PC-3 (cell line): ENCODE data around the gene GGACT. TPM values are rescaled to one million over a fixed set of nuclear protein-coding genes. Genes with fewer than 3 reads are reported as not detected.

ENCODE experiments used
- ATAC-seq: fragments of 200-7000 bp; cut with Tn5 transposase; 2 replicates; pipeline ENCODE4 v1.9.1; 2020; ENCODE audit warnings: mild to moderate bottlenecking, moderate library complexity
- BruUV-seq: library from RNA; stranded (reverse); fragments of 400-500 nt; replicated peaks from 2 replicates; lab custom pipeline; 2021; lab: Mats Ljungman, UMichigan
- CTCF ChIA-PET: fragments of 300-600 bp; sonication (Branson Sonifier 250); formaldehyde crosslinking; loops from one replicate; lab custom pipeline; 2022; ENCODE audit warnings: antibody characterized with exemption; lab: Charles Lee
- POLR2A ChIA-PET: fragments of 300-600 bp; sonication (Branson Sonifier 250); formaldehyde crosslinking; loops from one replicate; lab custom pipeline; 2022; ENCODE audit warnings: antibody characterized with exemption; ENCODE audit not compliant: unreplicated experiment; lab: Charles Lee
- DNase-seq: peaks from one replicate; pipeline ENCODE4 v3.0.0-alpha.2; 2015
- H2AFZ ChIP-seq: fragments of 300-600 bp; sonication (generic); 2 replicates; pipeline ENCODE4 v1.6.0; 2016; ENCODE audit warnings: antibody characterized with exemption, low read length
- H3F3A ChIP-seq: fragments of 300-600 bp; sonication (generic); one replicate; pipeline ENCODE4 v1.6.0; 2017; ENCODE audit warnings: antibody characterized with exemption, low read length, control low read depth, mild to moderate bottlenecking; ENCODE audit not compliant: unreplicated experiment
- H3K27ac ChIP-seq: fragments of 300-600 bp; sonication (generic); 2 replicates; pipeline ENCODE4 v1.5.1; 2016; ENCODE audit warnings: mild to moderate bottlenecking, low read length
- H3K27me3 ChIP-seq: fragments of 300-600 bp; sonication (generic); 2 replicates; pipeline ENCODE4 v1.6.1; 2016; ENCODE audit warnings: low read length, mixed read lengths
- H3K36me3 ChIP-seq: fragments of 300-600 bp; sonication (generic); 2 replicates; pipeline ENCODE4 v1.6.1; 2016; ENCODE audit warnings: low read depth, mixed run types, low read length, mixed read lengths
- H3K4me1 ChIP-seq: fragments of 300-600 bp; sonication (generic); 2 replicates; pipeline ENCODE4 v1.5.1; 2016; ENCODE audit warnings: low read length; ENCODE audit not compliant: insufficient read depth
- H3K4me2 ChIP-seq: fragments of 300-600 bp; sonication (generic); 2 replicates; pipeline ENCODE4 v1.6.0; 2016; ENCODE audit warnings: low read length
- H3K4me3 ChIP-seq: fragments of 300-600 bp; sonication (generic); 2 replicates; pipeline ENCODE4 v1.5.1; 2016; ENCODE audit warnings: mild to moderate bottlenecking, low read length, mixed read lengths
- H3K79me2 ChIP-seq: fragments of 300-600 bp; sonication (generic); 2 replicates; pipeline ENCODE4 v1.6.1; 2017; ENCODE audit warnings: low read length, mixed read lengths
- H3K9ac ChIP-seq: fragments of 300-600 bp; sonication (generic); 2 replicates; pipeline ENCODE4 v1.6.0; 2016; ENCODE audit warnings: mild to moderate bottlenecking, low read length
- H3K9me2 ChIP-seq: fragments of 300-600 bp; sonication (generic); replicated peaks from 2 replicates; pipeline ENCODE4 v1.6.1; 2016; ENCODE audit warnings: mixed run types, low read length, mixed read lengths
- H3K9me3 ChIP-seq: fragments of 300-600 bp; sonication (generic); 2 replicates; pipeline ENCODE4 v1.6.1; 2016; ENCODE audit warnings: low read length, mixed read lengths
- H4K20me1 ChIP-seq: fragments of 300-600 bp; sonication (generic); 2 replicates; pipeline ENCODE4 v1.6.1; 2016; ENCODE audit warnings: low read length, mixed read lengths
- CTCF ChIP-seq: fragments of 300-600 bp; sonication (generic); conservative IDR thresholded peaks from 2 replicates; pipeline ENCODE4 v1.5.1; 2017; ENCODE audit warnings: antibody characterized with exemption, low read depth, mild to moderate bottlenecking, low read length
- EZH2 ChIP-seq: fragments of 300-600 bp; sonication (generic); IDR thresholded peaks from one replicate; pipeline ENCODE4 v1.6.1; 2017; ENCODE audit warnings: antibody characterized with exemption, mild to moderate bottlenecking, low read length; ENCODE audit not compliant: unreplicated experiment
- EZH2phosphoT487 ChIP-seq: fragments of 300-600 bp; sonication (generic); IDR thresholded peaks from 2 replicates; pipeline ENCODE4 v1.6.1; 2018; ENCODE audit warnings: mild to moderate bottlenecking, antibody characterized with exemption, low read length, borderline replicate concordance
- intact Hi-C: fragments of 100-400 bp; cut with micrococcal nuclease; formaldehyde crosslinking; loops from 2 replicates; pipeline ENCODE4 v1.9.0; 2023
- total RNA-seq: library from RNA; depleted of rRNA; stranded (reverse); fragments of >200 nt; gene quantifications from 2 replicates; pipeline ENCODE4 v1.2.3, GENCODE V29; 2014

Gene GGACT
- total RNA-seq, 1 experiment from 2014 or later, result 0.77 TPM

GRCh38 chr13:100602493-100603111 lies 14.0 kb upstream of the GGACT start:
- no peak for DNase-seq
- Histone ChIP-seq H3K4me2 (no peak overlapping the region), H3K9me2 (no peaks in the 10 kb centered on the region), H3K27me3 (no peaks in the 10 kb centered on the region), H3K4me1 (no peaks in the 10 kb centered on the region), H3K27ac (no peak overlapping the region), H3K9ac (no peak overlapping the region), H3K36me3 (no peaks in the 10 kb centered on the region), H4K20me1 (no peaks in the 10 kb centered on the region), H3K4me3 (no peak overlapping the region), H3K79me2 (no peaks in the 10 kb centered on the region), H3K9me3 (no peaks in the 10 kb centered on the region), H3F3A (no peaks in the 10 kb centered on the region), H2AFZ (no peak overlapping the region)
- TF ChIP-seq EZH2 (no peak), EZH2phosphoT487 (no peak), CTCF (no peak)
- BruUV-seq, result no TSS peak
- ChIA-PET POLR2A (no interaction called here), CTCF (no interaction called here)
- intact Hi-C loops, result no loop called here
- no peak for ATAC-seq

- no peaks in the 10 kb centered on the region for H3K9me2 ChIP-seq
- intact Hi-C loops, result no loop called here
- H3K27ac ChIP-seq, result no peak overlapping the region
- H3K9ac ChIP-seq, result no peak overlapping the region
- no peaks in the 10 kb centered on the region for H3F3A ChIP-seq
- CTCF ChIA-PET, result no interaction called here
- POLR2A ChIA-PET, result no interaction called here
- no peak overlapping the region for H3K4me2 ChIP-seq
- H3K27me3 ChIP-seq, result no peaks in the 10 kb centered on the region
- DNase-seq (no peak), ATAC-seq (no peak)
- TF ChIP-seq CTCF (no peak), EZH2phosphoT487 (no peak)
- no peaks in the 10 kb centered on the region for H4K20me1 ChIP-seq
- no peaks in the 10 kb centered on the region for H3K36me3 ChIP-seq
- no peaks in the 10 kb centered on the region for H3K4me1 ChIP-seq
- H3K4me3 ChIP-seq, result no peak overlapping the region
- BruUV-seq, result no TSS peak
- no peaks in the 10 kb centered on the region for H3K79me2 ChIP-seq
- H3K9me3 ChIP-seq, result no peaks in the 10 kb centered on the region
- no peak overlapping the region for H2AFZ ChIP-seq
Observed at GRCh38 chr13:100601716-100602115, 13.1 kb upstream of the GGACT start.

GRCh38 chr13:100600915-100601314 lies 12.3 kb upstream of the GGACT start:
- no peak overlapping the region for H3K4me2 ChIP-seq
- no peaks in the 10 kb centered on the region for H3K9me2 ChIP-seq
- no TSS peak for BruUV-seq
- H3F3A ChIP-seq, result no peaks in the 10 kb centered on the region
- DNase-seq (no peak), ATAC-seq (no peak)
- TF ChIP-seq EZH2, result no peak
- no peak for TF ChIP-seq CTCF
- no peak for TF ChIP-seq EZH2phosphoT487
- H3K79me2 ChIP-seq, result no peaks in the 10 kb centered on the region
- no peaks in the 10 kb centered on the region for H3K4me1 ChIP-seq
- CTCF ChIA-PET, result no interaction called here
- intact Hi-C loops, result no loop called here
- H3K27ac ChIP-seq, result no peak overlapping the region
- POLR2A ChIA-PET, result interaction anchor here (0.6 kb wide), 1 partner anchor 11 kb away, joined by 3 read pairs; no protein-coding TSS in a partner anchor
- H3K36me3 ChIP-seq, result no peaks in the 10 kb centered on the region
- no peaks in the 10 kb centered on the region for H3K9me3 ChIP-seq
- no peaks in the 10 kb centered on the region for H4K20me1 ChIP-seq
- no peaks in the 10 kb centered on the region for H3K27me3 ChIP-seq
- no peak overlapping the region for H2AFZ ChIP-seq
- H3K4me3 ChIP-seq, result no peak overlapping the region
- H3K9ac ChIP-seq, result no peak overlapping the region
